HG03045 (cell line): ENCODE results near the gene LGI1.

Experiments used
- ATAC-seq: cut with Tn5 transposase; IDR thresholded peaks from one replicate; pipeline ENCODE4 v1.9.1; 2021; ENCODE audit warnings: mild to moderate bottlenecking, moderate library complexity; ENCODE audit not compliant: unreplicated experiment

Gene LGI1

DNA sequence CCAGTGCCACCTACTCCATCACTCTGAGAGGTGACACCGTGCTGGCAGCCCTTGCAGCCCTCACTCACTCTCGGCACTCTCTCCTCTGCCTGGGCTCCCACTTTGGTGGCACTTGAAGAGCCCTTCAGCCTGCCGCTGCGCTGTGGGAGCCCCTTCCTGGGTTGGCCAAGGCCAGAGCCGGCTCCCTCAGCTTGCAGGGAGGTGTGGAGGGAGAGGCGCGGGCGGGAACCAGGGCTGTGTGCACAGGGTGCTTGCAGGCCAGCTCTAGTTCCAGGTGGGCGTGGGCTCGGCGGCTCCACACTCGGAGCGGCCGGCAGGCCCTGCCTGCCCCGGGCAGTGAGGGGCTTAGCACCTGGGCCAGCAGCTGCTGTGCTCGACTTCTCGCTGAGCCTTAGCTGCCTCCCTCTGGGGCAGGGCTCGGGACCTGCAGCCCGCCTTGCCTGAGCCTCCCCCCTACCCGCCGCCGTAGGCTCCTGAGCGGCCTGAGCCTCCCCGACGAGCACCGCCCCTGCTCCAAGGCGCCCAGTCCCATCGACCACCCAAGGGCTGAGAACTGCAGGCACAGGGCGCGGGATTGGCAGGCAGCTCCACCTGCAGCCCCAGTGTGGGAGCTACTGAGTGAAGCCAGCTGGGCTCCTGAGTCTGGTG lies 87.4 kb downstream of the LGI1 start:
- no peak for ATAC-seq
